ENCODE results near the gene TRMT61A.

DNA sequence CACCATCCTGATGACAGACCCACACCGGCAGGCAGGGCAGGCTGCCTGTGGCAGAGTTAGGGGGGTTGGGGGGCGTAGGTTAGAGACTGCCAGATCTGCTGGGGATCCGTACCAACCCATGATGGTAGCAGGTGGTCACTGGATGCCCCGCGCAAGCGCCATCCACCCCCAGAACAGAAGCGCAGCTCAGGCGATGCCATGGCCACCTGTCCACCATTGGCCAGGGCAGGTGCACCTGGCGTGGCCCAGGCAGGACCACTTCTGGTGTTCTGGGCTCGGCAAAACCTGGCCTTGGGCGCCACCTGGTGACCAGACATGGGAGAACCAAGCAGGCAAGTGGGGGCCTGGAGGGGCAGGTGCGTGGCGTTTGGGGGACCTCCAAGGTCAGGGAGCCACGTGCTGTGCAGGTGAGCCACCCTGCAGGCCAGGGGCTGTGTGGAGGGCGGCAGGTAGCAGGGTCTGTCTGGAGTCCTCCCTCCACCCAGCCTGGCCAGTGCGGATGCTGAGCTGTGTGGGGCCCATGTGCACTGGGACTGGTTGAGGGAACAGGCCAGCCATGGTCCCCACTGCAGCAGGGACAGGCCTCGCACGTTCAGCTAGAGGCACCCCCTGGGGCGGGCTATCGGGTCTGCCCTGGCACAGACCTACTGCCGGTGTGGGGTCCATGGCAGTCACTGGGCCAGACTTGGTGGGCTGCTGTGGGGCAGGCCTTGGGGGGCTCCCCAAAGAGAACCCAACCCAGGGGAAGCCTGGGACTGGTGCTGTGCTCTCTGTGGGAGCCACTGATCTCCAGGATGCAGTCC lies 17.9 kb downstream of the TRMT61A start:
- TF ChIP-seq, protein P1, sequence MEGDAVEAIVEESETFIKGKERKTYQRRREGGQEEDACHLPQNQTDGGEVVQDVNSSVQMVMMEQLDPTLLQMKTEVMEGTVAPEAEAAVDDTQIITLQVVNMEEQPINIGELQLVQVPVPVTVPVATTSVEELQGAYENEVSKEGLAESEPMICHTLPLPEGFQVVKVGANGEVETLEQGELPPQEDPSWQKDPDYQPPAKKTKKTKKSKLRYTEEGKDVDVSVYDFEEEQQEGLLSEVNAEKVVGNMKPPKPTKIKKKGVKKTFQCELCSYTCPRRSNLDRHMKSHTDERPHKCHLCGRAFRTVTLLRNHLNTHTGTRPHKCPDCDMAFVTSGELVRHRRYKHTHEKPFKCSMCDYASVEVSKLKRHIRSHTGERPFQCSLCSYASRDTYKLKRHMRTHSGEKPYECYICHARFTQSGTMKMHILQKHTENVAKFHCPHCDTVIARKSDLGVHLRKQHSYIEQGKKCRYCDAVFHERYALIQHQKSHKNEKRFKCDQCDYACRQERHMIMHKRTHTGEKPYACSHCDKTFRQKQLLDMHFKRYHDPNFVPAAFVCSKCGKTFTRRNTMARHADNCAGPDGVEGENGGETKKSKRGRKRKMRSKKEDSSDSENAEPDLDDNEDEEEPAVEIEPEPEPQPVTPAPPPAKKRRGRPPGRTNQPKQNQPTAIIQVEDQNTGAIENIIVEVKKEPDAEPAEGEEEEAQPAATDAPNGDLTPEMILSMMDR (IDR thresholded peaks at IDR 0.05) = peak in 5 of 7 experiments; percentile 80 to 97 (median 90)
- TF ChIP-seq POLR2A (IDR thresholded peaks at IDR 0.05) (no peak), EP300 (IDR thresholded peaks at IDR 0.05) (no peak)

Measured in stomach (tissue), 4 donors.